HEK293 (cell line): ENCODE data around the gene METTL26.

Source experiments
- EGR2 ChIP-seq: fragments of 450-650 bp; formaldehyde crosslinking; IDR thresholded peaks from 2 replicates; pipeline ENCODE4 v1.5.1; 2016; ENCODE audit warnings: low read depth, missing biosample characterization, missing genetic modification characterization
- GLI2 ChIP-seq: fragments of 450-650 bp; formaldehyde crosslinking; IDR thresholded peaks from 2 replicates; pipeline ENCODE4; 2017; ENCODE audit warnings: missing biosample characterization, missing genetic modification characterization, low read depth, borderline replicate concordance
- GLIS1 ChIP-seq: fragments of 450-650 bp; formaldehyde crosslinking; IDR thresholded peaks from 2 replicates; pipeline ENCODE4 v1.5.1; 2016; ENCODE audit warnings: missing biosample characterization, missing genetic modification characterization
- KLF10 ChIP-seq: fragments of 450-650 bp; IDR thresholded peaks from 2 replicates; pipeline ENCODE4 v1.5.1; 2018; ENCODE audit warnings: missing biosample characterization, mild to moderate bottlenecking, missing genetic modification characterization
- YY2 ChIP-seq: fragments of 450-650 bp; formaldehyde crosslinking; IDR thresholded peaks from 2 replicates; pipeline ENCODE4 v1.5.1; 2016; ENCODE audit warnings: missing biosample characterization, missing genetic modification characterization
- ZBTB20 ChIP-seq: fragments of 450-650 bp; formaldehyde crosslinking; IDR thresholded peaks from 2 replicates; pipeline ENCODE4 v1.5.1; 2016; ENCODE audit warnings: missing biosample characterization, missing genetic modification characterization
- ZFP37 ChIP-seq: fragments of 450-650 bp; formaldehyde crosslinking; IDR thresholded peaks from 2 replicates; pipeline ENCODE4 v1.5.1; 2016; ENCODE audit warnings: missing biosample characterization, missing genetic modification characterization
- ZNF19 ChIP-seq: fragments of 450-650 bp; formaldehyde crosslinking; IDR thresholded peaks from 2 replicates; pipeline ENCODE4; 2016; ENCODE audit warnings: missing biosample characterization, missing genetic modification characterization, low read depth
- ZNF23 ChIP-seq: fragments of 450-650 bp; formaldehyde crosslinking; IDR thresholded peaks from 2 replicates; pipeline ENCODE4 v1.5.1; 2016; ENCODE audit warnings: missing biosample characterization, missing genetic modification characterization, borderline replicate concordance
- ZNF239 ChIP-seq: fragments of 450-650 bp; formaldehyde crosslinking; IDR thresholded peaks from 2 replicates; pipeline ENCODE4 v1.5.1; 2016; ENCODE audit warnings: missing biosample characterization, missing genetic modification characterization
- ZNF248 ChIP-seq: fragments of 450-650 bp; formaldehyde crosslinking; IDR thresholded peaks from 2 replicates; pipeline ENCODE4 v1.5.1; 2017; ENCODE audit warnings: missing biosample characterization, missing genetic modification characterization
- ZNF311 ChIP-seq: fragments of 450-650 bp; formaldehyde crosslinking; IDR thresholded peaks from 2 replicates; pipeline ENCODE4 v1.5.1; 2017; ENCODE audit warnings: missing biosample characterization, missing genetic modification characterization, borderline replicate concordance
- ZNF324 ChIP-seq: fragments of 450-650 bp; formaldehyde crosslinking; IDR thresholded peaks from 2 replicates; pipeline ENCODE4 v1.5.1; 2016; ENCODE audit warnings: missing biosample characterization, missing genetic modification characterization
- ZNF404 ChIP-seq: fragments of 450-650 bp; formaldehyde crosslinking; IDR thresholded peaks from 2 replicates; pipeline ENCODE4 v1.5.1; 2017; ENCODE audit warnings: missing biosample characterization, missing genetic modification characterization
- ZNF426 ChIP-seq: fragments of 450-650 bp; formaldehyde crosslinking; IDR thresholded peaks from 2 replicates; pipeline ENCODE4 v1.5.1; 2017; ENCODE audit warnings: missing biosample characterization, missing genetic modification characterization, mild to moderate bottlenecking, inconsistent platforms, moderate library complexity
- ZNF529 ChIP-seq: fragments of 450-650 bp; formaldehyde crosslinking; IDR thresholded peaks from 2 replicates; pipeline ENCODE4 v1.5.1; 2017; ENCODE audit warnings: missing genetic modification characterization, missing biosample characterization; ENCODE audit not compliant: insufficient replicate concordance
- ZNF555 ChIP-seq: fragments of 450-650 bp; formaldehyde crosslinking; conservative IDR thresholded peaks from 2 replicates; pipeline ENCODE4 v1.5.1; 2017; ENCODE audit warnings: missing biosample characterization, mild to moderate bottlenecking, missing genetic modification characterization, inconsistent platforms
- ZNF768 ChIP-seq: fragments of 450-650 bp; formaldehyde crosslinking; IDR thresholded peaks from 2 replicates; pipeline ENCODE4 v1.5.1; 2018; ENCODE audit warnings: missing biosample characterization, mild to moderate bottlenecking, missing genetic modification characterization
- ZSCAN16 ChIP-seq: fragments of 450-650 bp; formaldehyde crosslinking; IDR thresholded peaks from 2 replicates; pipeline ENCODE4 v1.5.1; 2016; ENCODE audit warnings: missing biosample characterization, missing genetic modification characterization
- TF ChIP-seq, protein P1 (sequence below): fragments of 450-650 bp; formaldehyde crosslinking; IDR thresholded peaks from 2 replicates; pipeline ENCODE4 v1.5.1; 2017; ENCODE audit warnings: missing biosample characterization, missing genetic modification characterization
- TF ChIP-seq, protein P2 (sequence below): fragments of 450-650 bp; formaldehyde crosslinking; IDR thresholded peaks from 2 replicates; pipeline ENCODE4 v1.5.1; 2016; ENCODE audit warnings: missing biosample characterization, missing genetic modification characterization
- TF ChIP-seq, protein P3 (sequence below): fragments of 450-650 bp; formaldehyde crosslinking; IDR thresholded peaks from 2 replicates; pipeline ENCODE4 v1.5.1; 2016; ENCODE audit warnings: missing biosample characterization, missing genetic modification characterization
- TF ChIP-seq, protein P4 (sequence below): fragments of 450-650 bp; formaldehyde crosslinking; IDR thresholded peaks from 2 replicates; pipeline ENCODE4 v1.5.1; 2016; ENCODE audit warnings: missing biosample characterization, missing genetic modification characterization
- TF ChIP-seq, protein P5 (sequence below): fragments of 450-650 bp; formaldehyde crosslinking; IDR thresholded peaks from 2 replicates; pipeline ENCODE4 v1.5.1; 2016; ENCODE audit warnings: missing biosample characterization, missing genetic modification characterization, borderline replicate concordance
- TF ChIP-seq, protein P6 (sequence below): fragments of 450-650 bp; formaldehyde crosslinking; IDR thresholded peaks from 2 replicates; pipeline ENCODE4 v1.5.1; 2016; ENCODE audit warnings: missing biosample characterization, missing genetic modification characterization

The METTL26 gene

DNA sequence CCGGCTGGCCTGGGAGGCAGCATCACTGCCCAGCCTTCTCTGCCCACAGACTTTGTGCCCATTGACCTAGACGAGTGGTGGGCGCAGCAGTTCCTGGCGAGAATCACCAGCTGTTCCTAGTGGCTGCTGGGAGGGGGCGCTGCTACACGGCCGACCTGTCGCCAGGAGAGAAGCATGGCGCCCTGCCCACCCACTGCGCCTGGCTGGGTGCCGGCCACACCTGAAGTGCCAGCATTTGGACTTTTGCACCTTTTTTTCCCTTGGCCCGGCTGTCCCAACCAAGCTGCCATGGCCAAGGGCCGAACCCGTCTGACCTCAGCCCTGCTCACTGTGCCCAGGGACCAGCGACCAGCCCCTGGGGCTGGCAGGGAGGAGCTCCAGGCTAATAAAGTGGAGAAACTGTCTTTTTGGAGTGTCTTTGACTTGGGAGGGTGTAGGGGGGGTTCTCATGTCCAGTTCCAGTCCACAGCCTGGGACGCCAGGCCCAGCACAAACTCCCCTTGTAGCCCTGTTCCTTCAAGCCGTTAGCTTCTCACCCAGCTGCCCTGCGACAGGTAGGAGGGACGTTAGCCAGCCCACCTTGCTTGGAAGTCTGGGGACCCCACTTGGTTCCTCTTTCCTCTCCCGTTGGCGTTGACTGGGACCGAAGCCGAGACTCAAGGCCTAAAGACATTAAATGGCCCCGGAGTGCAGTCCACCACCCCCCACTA is 12.1 kb upstream of the METTL26 start (continued):
- TF ChIP-seq ZFP37 (tag by site-specific recombination), result no peak
- TF ChIP-seq GLIS1 (tag by site-specific recombination), result peak; percentile 74
- no peak for TF ChIP-seq ZSCAN16 (tag by site-specific recombination)
- TF ChIP-seq ZNF239 (tag by site-specific recombination), result no peak
- peak; percentile 36; the same call in 1 of the 2 replicates for TF ChIP-seq KLF10 (tag by site-specific recombination)
- peak; percentile 74; the same call in 1 of the 2 replicates for TF ChIP-seq YY2
- TF ChIP-seq ZBTB20 (tag by site-specific recombination), result no peak
- TF ChIP-seq, protein P1, sequence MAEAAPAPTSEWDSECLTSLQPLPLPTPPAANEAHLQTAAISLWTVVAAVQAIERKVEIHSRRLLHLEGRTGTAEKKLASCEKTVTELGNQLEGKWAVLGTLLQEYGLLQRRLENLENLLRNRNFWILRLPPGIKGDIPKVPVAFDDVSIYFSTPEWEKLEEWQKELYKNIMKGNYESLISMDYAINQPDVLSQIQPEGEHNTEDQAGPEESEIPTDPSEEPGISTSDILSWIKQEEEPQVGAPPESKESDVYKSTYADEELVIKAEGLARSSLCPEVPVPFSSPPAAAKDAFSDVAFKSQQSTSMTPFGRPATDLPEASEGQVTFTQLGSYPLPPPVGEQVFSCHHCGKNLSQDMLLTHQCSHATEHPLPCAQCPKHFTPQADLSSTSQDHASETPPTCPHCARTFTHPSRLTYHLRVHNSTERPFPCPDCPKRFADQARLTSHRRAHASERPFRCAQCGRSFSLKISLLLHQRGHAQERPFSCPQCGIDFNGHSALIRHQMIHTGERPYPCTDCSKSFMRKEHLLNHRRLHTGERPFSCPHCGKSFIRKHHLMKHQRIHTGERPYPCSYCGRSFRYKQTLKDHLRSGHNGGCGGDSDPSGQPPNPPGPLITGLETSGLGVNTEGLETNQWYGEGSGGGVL (tag by site-specific recombination), result no peak
- no peak for TF ChIP-seq ZNF248
- TF ChIP-seq, protein P2, sequence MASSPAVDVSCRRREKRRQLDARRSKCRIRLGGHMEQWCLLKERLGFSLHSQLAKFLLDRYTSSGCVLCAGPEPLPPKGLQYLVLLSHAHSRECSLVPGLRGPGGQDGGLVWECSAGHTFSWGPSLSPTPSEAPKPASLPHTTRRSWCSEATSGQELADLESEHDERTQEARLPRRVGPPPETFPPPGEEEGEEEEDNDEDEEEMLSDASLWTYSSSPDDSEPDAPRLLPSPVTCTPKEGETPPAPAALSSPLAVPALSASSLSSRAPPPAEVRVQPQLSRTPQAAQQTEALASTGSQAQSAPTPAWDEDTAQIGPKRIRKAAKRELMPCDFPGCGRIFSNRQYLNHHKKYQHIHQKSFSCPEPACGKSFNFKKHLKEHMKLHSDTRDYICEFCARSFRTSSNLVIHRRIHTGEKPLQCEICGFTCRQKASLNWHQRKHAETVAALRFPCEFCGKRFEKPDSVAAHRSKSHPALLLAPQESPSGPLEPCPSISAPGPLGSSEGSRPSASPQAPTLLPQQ (tag by site-specific recombination), result no peak
- no peak for TF ChIP-seq ZNF23 (tag by site-specific recombination)
- no peak for TF ChIP-seq ZNF555 (tag by site-specific recombination)
- TF ChIP-seq, protein P3, sequence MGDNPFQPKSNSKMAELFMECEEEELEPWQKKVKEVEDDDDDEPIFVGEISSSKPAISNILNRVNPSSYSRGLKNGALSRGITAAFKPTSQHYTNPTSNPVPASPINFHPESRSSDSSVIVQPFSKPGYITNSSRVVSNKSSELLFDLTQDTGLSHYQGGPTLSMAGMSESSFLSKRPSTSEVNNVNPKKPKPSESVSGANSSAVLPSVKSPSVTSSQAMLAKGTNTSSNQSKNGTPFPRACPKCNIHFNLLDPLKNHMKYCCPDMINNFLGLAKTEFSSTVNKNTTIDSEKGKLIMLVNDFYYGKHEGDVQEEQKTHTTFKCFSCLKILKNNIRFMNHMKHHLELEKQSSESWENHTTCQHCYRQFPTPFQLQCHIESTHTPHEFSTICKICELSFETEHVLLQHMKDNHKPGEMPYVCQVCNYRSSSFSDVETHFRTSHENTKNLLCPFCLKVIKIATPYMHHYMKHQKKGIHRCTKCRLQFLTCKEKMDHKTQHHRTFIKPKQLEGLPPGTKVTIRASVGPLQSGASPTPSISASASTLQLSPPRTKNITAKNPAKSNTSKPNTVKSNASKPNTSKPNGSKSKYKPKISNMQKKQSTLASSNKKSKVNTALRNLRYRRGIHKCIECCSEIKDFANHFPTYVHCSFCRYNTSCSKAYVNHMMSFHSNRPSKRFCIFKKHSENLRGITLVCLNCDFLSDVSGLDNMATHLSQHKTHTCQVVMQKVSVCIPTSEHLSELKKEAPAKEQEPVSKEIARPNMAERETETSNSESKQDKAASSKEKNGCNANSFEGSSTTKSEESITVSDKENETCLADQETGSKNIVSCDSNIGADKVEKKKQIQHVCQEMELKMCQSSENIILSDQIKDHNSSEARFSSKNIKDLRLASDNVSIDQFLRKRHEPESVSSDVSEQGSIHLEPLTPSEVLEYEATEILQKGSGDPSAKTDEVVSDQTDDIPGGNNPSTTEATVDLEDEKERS (tag by site-specific recombination), result no peak
- no peak for TF ChIP-seq ZNF404 (tag by site-specific recombination)
- TF ChIP-seq, protein P4, sequence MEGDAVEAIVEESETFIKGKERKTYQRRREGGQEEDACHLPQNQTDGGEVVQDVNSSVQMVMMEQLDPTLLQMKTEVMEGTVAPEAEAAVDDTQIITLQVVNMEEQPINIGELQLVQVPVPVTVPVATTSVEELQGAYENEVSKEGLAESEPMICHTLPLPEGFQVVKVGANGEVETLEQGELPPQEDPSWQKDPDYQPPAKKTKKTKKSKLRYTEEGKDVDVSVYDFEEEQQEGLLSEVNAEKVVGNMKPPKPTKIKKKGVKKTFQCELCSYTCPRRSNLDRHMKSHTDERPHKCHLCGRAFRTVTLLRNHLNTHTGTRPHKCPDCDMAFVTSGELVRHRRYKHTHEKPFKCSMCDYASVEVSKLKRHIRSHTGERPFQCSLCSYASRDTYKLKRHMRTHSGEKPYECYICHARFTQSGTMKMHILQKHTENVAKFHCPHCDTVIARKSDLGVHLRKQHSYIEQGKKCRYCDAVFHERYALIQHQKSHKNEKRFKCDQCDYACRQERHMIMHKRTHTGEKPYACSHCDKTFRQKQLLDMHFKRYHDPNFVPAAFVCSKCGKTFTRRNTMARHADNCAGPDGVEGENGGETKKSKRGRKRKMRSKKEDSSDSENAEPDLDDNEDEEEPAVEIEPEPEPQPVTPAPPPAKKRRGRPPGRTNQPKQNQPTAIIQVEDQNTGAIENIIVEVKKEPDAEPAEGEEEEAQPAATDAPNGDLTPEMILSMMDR (tag by site-specific recombination), result peak; percentile 94
- no peak for TF ChIP-seq ZNF768
- TF ChIP-seq ZNF529 (tag by site-specific recombination), result no peak
- TF ChIP-seq EGR2, result peak; percentile 69
- no peak for TF ChIP-seq ZNF426 (tag by site-specific recombination)
- no peak for TF ChIP-seq GLI2
- TF ChIP-seq ZNF324 (tag by site-specific recombination), result no peak; the same call in 1 of the 2 replicates
- TF ChIP-seq ZNF311 (tag by site-specific recombination), result no peak
- TF ChIP-seq, protein P5, sequence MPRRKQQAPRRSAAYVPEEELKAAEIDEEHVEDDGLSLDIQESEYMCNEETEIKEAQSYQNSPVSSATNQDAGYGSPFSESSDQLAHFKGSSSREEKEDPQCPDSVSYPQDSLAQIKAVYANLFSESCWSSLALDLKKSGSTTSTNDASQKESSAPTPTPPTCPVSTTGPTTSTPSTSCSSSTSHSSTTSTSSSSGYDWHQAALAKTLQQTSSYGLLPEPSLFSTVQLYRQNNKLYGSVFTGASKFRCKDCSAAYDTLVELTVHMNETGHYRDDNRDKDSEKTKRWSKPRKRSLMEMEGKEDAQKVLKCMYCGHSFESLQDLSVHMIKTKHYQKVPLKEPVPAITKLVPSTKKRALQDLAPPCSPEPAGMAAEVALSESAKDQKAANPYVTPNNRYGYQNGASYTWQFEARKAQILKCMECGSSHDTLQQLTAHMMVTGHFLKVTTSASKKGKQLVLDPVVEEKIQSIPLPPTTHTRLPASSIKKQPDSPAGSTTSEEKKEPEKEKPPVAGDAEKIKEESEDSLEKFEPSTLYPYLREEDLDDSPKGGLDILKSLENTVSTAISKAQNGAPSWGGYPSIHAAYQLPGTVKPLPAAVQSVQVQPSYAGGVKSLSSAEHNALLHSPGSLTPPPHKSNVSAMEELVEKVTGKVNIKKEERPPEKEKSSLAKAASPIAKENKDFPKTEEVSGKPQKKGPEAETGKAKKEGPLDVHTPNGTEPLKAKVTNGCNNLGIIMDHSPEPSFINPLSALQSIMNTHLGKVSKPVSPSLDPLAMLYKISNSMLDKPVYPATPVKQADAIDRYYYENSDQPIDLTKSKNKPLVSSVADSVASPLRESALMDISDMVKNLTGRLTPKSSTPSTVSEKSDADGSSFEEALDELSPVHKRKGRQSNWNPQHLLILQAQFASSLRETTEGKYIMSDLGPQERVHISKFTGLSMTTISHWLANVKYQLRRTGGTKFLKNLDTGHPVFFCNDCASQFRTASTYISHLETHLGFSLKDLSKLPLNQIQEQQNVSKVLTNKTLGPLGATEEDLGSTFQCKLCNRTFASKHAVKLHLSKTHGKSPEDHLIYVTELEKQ (tag by site-specific recombination), result no peak
- TF ChIP-seq, protein P6, sequence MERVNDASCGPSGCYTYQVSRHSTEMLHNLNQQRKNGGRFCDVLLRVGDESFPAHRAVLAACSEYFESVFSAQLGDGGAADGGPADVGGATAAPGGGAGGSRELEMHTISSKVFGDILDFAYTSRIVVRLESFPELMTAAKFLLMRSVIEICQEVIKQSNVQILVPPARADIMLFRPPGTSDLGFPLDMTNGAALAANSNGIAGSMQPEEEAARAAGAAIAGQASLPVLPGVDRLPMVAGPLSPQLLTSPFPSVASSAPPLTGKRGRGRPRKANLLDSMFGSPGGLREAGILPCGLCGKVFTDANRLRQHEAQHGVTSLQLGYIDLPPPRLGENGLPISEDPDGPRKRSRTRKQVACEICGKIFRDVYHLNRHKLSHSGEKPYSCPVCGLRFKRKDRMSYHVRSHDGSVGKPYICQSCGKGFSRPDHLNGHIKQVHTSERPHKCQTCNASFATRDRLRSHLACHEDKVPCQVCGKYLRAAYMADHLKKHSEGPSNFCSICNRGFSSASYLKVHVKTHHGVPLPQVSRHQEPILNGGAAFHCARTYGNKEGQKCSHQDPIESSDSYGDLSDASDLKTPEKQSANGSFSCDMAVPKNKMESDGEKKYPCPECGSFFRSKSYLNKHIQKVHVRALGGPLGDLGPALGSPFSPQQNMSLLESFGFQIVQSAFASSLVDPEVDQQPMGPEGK, result 0 out of 2 replicates have a peak, but pooled peaks have one; percentile 43
- TF ChIP-seq ZNF19 (tag by site-specific recombination), result no peak
